COLO829 (cell line): Measurements from ENCODE around the gene RAB36.

Experiments used
- DNase-seq: peaks from one replicate; pipeline ENCODE4 v3.0.0; 2012; ENCODE audit warnings: low spot score

Gene RAB36

DNA sequence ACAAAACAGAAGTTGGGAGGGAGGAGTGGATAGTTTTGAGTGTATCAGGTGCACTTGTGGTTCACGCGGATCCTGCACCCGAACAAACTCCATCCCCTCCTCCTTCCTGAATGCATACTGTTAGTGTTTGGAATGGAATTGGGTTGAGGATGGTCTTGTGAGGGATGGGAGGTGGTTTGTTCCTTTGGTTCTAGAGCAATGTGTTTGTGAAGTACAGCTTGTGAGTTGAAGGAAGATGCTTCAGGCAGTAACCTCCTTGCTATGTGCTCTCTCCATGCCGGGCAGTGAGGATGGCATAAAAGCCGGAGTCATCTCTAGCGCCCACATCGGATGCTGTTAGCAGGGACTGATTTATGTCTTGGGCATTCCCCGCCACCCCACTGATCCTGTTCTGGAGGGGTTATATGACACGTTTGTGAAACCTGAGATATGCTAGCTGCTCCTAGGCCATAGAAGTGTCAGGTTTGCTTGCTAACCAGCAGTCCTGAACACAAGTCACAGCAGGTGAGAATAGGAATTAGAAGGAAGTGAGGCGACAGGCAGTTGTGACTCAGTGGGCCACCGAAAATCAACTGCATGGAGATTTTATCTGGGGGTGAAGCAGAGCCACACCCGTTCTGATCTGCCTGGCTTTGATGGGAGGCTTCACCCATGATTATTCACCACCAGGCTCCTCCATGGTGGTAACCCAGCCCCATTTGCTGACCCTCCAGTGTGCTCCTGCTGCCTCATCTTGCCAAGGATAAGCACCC lies 37.2 kb downstream of the RAB36 start:
- DNase-seq, result no peak

GRCh38 chr22:23183061-23183698 lies 37.9 kb downstream of the RAB36 start:
- DNase-seq, result peak; percentile 42

DNA sequence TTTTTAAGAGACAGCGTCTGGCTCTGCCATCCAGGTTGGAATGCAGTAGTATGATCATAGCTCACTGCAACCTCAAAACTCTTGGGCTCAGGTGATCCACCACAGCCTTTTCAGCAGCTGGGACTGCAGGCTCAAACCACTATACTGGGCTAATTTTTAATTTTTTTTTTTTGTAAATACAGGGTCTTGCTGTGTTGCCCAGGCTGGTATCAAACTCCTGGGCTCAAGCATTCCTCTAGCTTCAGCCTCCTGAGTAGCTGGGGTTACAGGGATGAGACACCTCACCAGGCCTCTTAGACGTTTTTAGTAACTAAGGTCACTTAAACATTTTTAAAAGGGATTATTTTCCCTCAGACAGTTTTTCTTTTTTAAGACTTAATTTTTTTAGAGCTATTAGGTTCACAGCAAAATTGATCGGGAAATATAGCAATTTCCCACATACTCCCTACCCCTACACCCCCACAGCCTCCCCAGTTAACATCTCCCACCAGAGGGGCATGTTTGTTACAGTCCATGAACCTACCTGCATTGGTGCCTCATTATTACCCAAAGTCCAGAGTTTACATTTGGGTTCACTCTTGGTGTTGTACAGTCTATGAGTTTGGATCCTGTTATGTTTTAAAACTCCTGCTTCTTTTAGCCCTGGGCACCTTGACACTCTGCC lies 39.0 kb downstream of the RAB36 start:
- no peak for DNase-seq

GRCh38 chr22:23184764-23185113 lies 39.5 kb downstream of the RAB36 start:
- no peak for DNase-seq

GRCh38 chr22:23187211-23187610 lies 41.9 kb downstream of the RAB36 start:
- DNase-seq, result no peak

GRCh38 chr22:23187871-23188700 lies 42.8 kb downstream of the RAB36 start:
- no peak for DNase-seq

DNA sequence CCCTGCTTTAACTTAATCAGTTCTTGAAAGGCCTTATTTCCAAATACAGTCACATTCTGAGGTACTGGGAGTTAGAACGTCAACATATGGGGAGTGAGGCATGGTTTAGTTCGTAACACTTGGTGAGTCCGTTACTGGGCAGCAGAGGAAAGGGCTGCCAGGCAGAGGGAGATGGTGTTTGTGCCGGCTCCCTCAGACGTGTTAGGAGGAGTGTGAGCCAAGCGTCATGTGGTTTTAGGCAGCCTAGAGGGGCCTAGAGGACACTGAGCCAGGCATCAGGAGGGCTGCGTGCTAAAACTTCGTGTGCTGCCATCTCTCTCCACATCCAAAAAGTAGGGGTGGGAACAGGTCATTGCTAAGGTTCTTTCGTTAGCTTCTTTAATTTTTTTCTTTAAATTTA lies 45.2 kb downstream of the RAB36 start:
- no peak for DNase-seq

DNA sequence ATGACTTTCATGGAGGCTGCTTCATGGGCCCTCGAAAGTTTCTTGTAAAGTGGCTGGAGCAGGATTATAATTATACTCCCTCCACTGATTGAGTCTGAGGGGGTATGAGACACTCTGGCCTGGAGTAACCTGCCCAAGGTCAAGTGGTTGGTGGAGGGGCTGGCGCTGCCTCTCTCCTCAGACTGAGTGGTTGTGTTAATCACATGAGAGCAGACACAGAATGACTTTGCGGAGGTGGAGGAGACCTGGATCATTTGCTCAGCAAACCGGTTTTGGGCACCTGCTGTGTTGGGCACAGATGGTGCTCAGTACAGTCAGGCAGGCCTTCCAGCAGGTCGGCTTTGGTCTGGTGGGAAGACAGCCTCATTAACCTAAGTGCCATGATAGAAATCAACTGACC lies 46.9 kb downstream of the RAB36 start:
- no peak for DNase-seq

GRCh38 chr22:23192558-23192957 lies 47.3 kb downstream of the RAB36 start:
- DNase-seq, result no peak

GRCh38 chr22:23193196-23193827 lies 48.0 kb downstream of the RAB36 start:
- DNase-seq, result no peak

DNA sequence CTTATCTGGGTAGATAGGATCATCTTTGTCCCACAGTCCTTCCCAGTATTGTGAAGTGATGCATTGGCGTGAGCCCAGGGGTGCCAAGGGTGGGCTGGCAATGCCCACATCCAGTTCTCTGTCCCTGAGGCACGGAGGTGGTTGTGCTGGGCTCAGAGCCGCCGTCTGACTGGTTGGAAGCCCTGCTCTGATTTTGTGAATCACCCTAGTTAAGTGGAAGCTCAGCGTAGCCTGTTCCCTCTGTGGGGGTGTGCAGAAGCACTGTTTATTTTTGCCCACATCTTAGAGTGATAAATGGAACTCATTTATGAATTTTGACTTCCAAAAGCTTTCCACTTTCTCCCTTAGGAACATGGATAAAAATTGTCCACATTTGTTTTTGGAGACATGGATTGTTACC lies 48.6 kb downstream of the RAB36 start:
- no peak for DNase-seq

- no peak for DNase-seq
These were observed 50.9 kb downstream of the RAB36 start for GRCh38 chr22:23196165-23196564.

GRCh38 chr22:23197836-23198235 lies 52.6 kb downstream of the RAB36 start:
- no peak for DNase-seq

- no peak for DNase-seq
These were observed 53.9 kb downstream of the RAB36 start for GRCh38 chr22:23199159-23199558.

DNA sequence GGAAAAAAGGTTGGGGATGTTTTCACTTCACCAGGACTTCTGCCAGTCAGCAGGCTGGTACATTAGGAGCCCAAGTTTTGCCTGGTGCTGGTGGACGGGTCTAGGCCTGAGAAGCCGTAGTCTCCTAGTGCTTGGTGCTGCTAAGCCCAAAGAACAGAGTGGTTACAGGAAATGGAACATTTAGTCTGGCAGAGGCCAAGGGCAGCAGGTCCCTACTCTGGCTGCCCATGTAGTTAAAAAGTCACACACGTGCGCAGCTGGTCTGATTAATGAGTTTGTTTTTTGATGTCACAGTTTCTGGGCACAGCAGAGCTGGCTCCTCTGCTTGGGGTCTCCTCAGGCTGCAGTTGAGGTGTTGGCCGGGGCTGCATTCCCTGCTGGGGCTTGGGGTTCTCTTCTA lies 55.6 kb downstream of the RAB36 start:
- DNase-seq, result no peak

- no peak for DNase-seq
These were observed 57.7 kb downstream of the RAB36 start for GRCh38 chr22:23202812-23203451.

GRCh38 chr22:23203452-23204124 lies 58.3 kb downstream of the RAB36 start:
- DNase-seq, result no peak

- DNase-seq, result no peak
These were observed 58.8 kb downstream of the RAB36 start for GRCh38 chr22:23204125-23204488.

- DNase-seq, result no peak
These were observed 59.4 kb downstream of the RAB36 start for GRCh38 chr22:23204541-23205157.

GRCh38 chr22:23205339-23206049 lies 60.2 kb downstream of the RAB36 start:
- no peak for DNase-seq
